ENCODE results near the gene ST3GAL2.

- TF ChIP-seq CTCF (IDR thresholded peaks at IDR 0.05; ENCODE audit: low read depth, low read length) (no peak), EZH2phosphoT487 (IDR thresholded peaks at IDR 0.05; ENCODE audit: low read depth) (no peak)
Measured at GRCh38 chr16:70433458-70434103, 5.3 kb downstream of the ST3GAL2 start.
